NOMO-1 treated with DMSO at 0.1 percent for 48 hours (cell line): ENCODE data around the gene SREBF2.
A peak's percentile ranks its signal among the peaks of the same experiment; 100 is the strongest.

ENCODE experiments used
- DNase-seq: peaks from one replicate; lab custom pipeline; 2025; ENCODE audit not compliant: unreplicated experiment; lab: John Stamatoyannopoulos, UW

SREBF2 gene

GRCh38 chr22:41906822-41907221, 73.9 kb downstream of the SREBF2 start:
- DNase-seq = no peak

- no peak for DNase-seq
Observed at GRCh38 chr22:41907436-41908401, 74.8 kb downstream of the SREBF2 start.

- DNase-seq = peak; percentile 23
Observed at GRCh38 chr22:41908411-41909309, 75.8 kb downstream of the SREBF2 start.

GRCh38 chr22:41909310-41910049, 76.6 kb downstream of the SREBF2 start:
- no peak for DNase-seq

GRCh38 chr22:41910050-41911000, 77.4 kb downstream of the SREBF2 start:
- DNase-seq = no peak

- DNase-seq = no peak
Observed at GRCh38 chr22:41911001-41911611, 78.2 kb downstream of the SREBF2 start.

GRCh38 chr22:41912338-41913039, 79.6 kb downstream of the SREBF2 start:
- DNase-seq = no peak

- DNase-seq = no peak
Observed at GRCh38 chr22:41913040-41913719, 80.3 kb downstream of the SREBF2 start.

- DNase-seq = no peak
Observed at GRCh38 chr22:41913842-41914534, 81.1 kb downstream of the SREBF2 start.

- DNase-seq = no peak
Observed at GRCh38 chr22:41914611-41915034, 81.7 kb downstream of the SREBF2 start.

GRCh38 chr22:41915035-41915785, 82.3 kb downstream of the SREBF2 start, which contains the start of gene SHISA8:
SHISA8 (minus strand) TSS chr22:41915074; CDS start chr22:41914667, 407 bp downstream.
- DNase-seq = no peak

GRCh38 chr22:41915786-41916493, 83.0 kb downstream of the SREBF2 start:
- no peak for DNase-seq

GRCh38 chr22:41916745-41917358, 83.9 kb downstream of the SREBF2 start:
- DNase-seq = no peak

GRCh38 chr22:41917375-41917902, 84.5 kb downstream of the SREBF2 start:
- DNase-seq = no peak
